NOMO-1 treated with DMSO at 0.1 percent for 48 hours (cell line): ENCODE data around the gene IL17RE.

Experiments
- DNase-seq: peaks from one replicate; lab custom pipeline; 2025; ENCODE audit not compliant: unreplicated experiment; lab: John Stamatoyannopoulos, UW

The IL17RE gene

DNA sequence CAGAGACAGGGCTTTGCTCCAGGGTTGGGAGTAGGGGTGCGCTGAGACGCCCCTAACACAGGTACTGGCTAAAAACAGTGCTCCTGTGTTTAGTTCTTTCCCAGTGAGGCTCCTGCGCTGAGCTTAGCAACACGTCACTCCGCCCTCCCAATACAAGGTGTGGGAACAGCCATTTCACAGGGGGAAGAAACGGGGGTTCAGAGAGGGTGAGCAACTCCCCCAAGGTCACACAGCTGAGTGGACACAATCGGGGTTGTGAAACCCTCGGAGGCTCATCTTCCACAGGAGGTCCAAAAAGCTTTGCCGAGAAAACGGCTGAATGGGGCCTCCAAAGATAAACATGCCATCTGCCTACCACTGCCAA is 48.9 kb downstream of the IL17RE start:
- no peak for DNase-seq

DNA sequence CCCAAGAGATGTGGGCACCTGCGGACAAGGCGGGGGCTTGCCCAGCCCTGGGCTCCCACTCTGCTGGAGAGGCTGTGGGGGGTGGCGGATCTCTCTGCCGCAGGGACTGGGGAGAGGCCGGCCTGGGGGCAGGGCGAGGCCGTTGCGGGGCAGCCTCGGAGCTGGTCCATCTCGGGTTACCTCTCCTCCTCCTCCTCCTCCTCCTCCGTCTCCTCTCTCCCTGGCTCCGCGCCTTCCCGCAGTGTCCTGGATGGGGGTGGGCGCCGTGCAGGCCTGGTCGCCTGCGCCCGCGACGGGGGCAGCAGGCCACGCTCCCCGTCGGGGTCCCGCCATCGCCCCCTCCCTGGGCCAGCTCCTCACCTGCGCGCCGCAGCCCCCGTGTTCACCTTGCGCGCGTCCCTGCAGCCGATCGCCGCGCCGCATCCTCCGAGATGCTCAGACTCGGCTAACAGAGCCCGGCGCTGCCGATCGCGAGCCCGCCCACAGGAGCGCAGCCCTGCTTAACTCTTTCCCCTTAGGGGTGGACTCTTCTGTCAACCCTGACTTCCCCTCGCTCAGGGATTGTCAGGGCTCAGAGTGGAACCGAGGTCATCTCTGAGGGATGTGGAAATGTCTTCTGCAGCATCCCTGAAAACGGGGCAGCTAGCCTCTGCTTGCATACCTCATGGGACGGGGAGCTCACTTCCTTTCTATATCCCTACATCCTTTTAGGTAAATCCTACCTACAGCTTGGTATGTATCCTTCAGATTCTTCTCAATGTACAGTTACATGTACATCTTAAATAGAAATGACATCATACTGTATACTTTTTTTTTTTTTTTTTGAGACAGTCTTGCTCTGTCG is 49.5 kb downstream of the IL17RE start, which contains the start of gene PRRT3:
Gene PRRT3, minus strand, starts transcription at position 447 of the 844 bp plus-strand sequence. CDS start 2,293 bp downstream, outside the sequence.
- DNase-seq, result peak; percentile 52

GRCh38 chr3:9955067-9955502 is 52.4 kb downstream of the IL17RE start:
- no peak for DNase-seq

DNA sequence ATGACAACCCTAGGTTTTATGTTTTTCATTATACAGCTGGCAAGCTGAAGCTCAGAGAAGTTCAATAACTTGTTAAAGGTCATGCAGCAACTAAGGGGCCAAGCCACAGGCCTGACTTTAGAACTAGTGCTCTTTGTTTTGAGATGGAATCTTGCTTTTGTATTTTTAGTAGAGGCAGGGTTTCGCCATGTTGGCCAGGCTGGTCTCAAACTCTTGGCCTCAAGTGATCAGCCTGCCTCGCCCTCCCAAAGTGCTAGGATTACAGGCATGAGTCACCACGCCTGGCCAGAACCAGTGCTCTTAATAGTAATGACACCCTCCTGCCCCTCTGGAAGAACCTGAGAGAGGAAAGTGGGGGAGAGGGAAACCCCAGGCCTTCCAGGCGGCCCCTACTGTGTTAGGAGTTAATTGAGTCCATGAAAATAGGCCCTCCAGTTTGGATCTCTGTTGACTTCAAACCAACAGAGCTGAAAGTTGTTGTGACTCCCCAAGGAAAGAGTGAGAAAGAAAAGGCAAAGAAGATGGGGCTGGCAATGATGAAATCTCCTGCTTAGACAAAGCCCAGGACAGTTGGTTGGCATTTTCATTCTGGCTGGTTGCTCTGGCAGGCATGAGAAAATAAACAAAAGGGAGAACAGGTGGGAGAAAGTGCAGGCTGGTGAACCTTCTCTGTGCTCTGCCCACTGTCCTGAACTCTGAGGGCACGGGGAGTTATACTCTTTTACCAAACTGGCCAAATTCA is 53.1 kb downstream of the IL17RE start:
- no peak for DNase-seq

- DNase-seq, result no peak
These were observed 54.6 kb downstream of the IL17RE start for GRCh38 chr3:9957214-9957613.

GRCh38 chr3:9965200-9965875 is 62.7 kb downstream of the IL17RE start:
- DNase-seq, result no peak
